ENCODE measurements around the gene SUMF1. TPM values are rescaled to one million over a fixed set of nuclear protein-coding genes. Genes with fewer than 3 reads are reported as not detected.

The SUMF1 gene
- total RNA-seq, 1 experiment from 2014 or later = 79.1 TPM

- no peaks in the 10 kb centered on the region for H3F3A ChIP-seq (ENCODE audit: low read length, unreplicated experiment)
- ATAC-seq (no peak), DNase-seq (no peak)
- no peak overlapping the region for H3K4me2 ChIP-seq (ENCODE audit: low read length)
- no peak overlapping the region for H3K9ac ChIP-seq (ENCODE audit: low read length)
- H3K9me3 ChIP-seq (ENCODE audit: low read length) = no peaks in the 10 kb centered on the region
- H4K20me1 ChIP-seq (ENCODE audit: low read length) = no peaks in the 10 kb centered on the region
- intact Hi-C loops (cut with micrococcal nuclease) = loop anchor here (2.0 kb wide), 1 partner anchor 57 kb away; no protein-coding TSS in a partner anchor
- BruUV-seq (replicated peaks) = no TSS peak
- ChIA-PET CTCF (interaction anchor here (0.7 to 1.0 kb wide), 2 partner anchors 54 to 113 kb away, joined by 3 to 11 read pairs; no protein-coding TSS in a partner anchor), POLR2A (ENCODE audit: unreplicated experiment) (no interaction called here)
- no peaks in the 10 kb centered on the region for H3K79me2 ChIP-seq (ENCODE audit: low read length)
- H3K9me2 ChIP-seq (replicated peaks; ENCODE audit: low read length) = no peaks in the 10 kb centered on the region
- H3K4me3 ChIP-seq (ENCODE audit: low read length) = no peak overlapping the region
- H3K36me3 ChIP-seq (ENCODE audit: low read depth, low read length) = no peaks in the 10 kb centered on the region
- H2AFZ ChIP-seq (ENCODE audit: low read length) = no peak overlapping the region
- no peaks in the 10 kb centered on the region for H3K4me1 ChIP-seq (ENCODE audit: insufficient read depth, low read length)
- no peaks in the 10 kb centered on the region for H3K27me3 ChIP-seq (ENCODE audit: low read length)
- TF ChIP-seq EZH2phosphoT487 (IDR thresholded peaks at IDR 0.05; ENCODE audit: borderline replicate concordance, low read length) (no peak), EZH2 (IDR thresholded peaks at IDR 0.05; ENCODE audit: low read length, unreplicated experiment) (no peak)
- TF ChIP-seq, protein P1, sequence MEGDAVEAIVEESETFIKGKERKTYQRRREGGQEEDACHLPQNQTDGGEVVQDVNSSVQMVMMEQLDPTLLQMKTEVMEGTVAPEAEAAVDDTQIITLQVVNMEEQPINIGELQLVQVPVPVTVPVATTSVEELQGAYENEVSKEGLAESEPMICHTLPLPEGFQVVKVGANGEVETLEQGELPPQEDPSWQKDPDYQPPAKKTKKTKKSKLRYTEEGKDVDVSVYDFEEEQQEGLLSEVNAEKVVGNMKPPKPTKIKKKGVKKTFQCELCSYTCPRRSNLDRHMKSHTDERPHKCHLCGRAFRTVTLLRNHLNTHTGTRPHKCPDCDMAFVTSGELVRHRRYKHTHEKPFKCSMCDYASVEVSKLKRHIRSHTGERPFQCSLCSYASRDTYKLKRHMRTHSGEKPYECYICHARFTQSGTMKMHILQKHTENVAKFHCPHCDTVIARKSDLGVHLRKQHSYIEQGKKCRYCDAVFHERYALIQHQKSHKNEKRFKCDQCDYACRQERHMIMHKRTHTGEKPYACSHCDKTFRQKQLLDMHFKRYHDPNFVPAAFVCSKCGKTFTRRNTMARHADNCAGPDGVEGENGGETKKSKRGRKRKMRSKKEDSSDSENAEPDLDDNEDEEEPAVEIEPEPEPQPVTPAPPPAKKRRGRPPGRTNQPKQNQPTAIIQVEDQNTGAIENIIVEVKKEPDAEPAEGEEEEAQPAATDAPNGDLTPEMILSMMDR (conservative IDR thresholded peaks at IDR 0.05; ENCODE audit: low read depth, low read length) = no peak
- H3K27ac ChIP-seq (ENCODE audit: low read length) = no peak overlapping the region
These were observed 107.1 kb downstream of the SUMF1 start for GRCh38 chr3:4359805-4360502.

DNA sequence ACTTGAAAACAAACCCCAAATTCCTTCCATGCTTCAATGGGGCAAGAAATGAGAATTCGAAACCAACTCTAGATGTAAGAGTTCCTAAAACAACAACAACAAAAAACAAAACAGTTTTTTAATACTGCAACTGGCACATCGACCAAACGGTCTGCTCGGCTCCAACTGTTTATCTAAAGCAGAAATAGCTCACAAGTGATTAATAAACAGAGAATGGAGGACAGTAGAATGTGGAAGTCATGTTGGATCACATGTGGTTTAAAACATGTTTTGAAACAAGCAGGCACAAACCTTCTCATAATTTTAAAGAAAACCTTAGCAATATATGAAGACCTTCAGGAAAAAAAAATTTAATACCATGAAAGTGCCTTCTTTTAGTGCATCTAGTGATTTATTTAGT lies 108.8 kb downstream of the SUMF1 start:
- Histone ChIP-seq H2AFZ (ENCODE audit: low read length) (no peak overlapping the region), H3K4me2 (ENCODE audit: low read length) (no peak overlapping the region), H3K4me3 (ENCODE audit: low read length) (no peak overlapping the region), H3K27ac (ENCODE audit: low read length) (no peak overlapping the region), H3K4me1 (ENCODE audit: insufficient read depth, low read length) (no peaks in the 10 kb centered on the region), H3K9me2 (replicated peaks; ENCODE audit: low read length) (no peaks in the 10 kb centered on the region), H3K36me3 (ENCODE audit: low read depth, low read length) (no peaks in the 10 kb centered on the region), H3K27me3 (ENCODE audit: low read length) (no peaks in the 10 kb centered on the region), H3F3A (ENCODE audit: low read length, unreplicated experiment) (no peaks in the 10 kb centered on the region), H3K9me3 (ENCODE audit: low read length) (no peaks in the 10 kb centered on the region), H4K20me1 (ENCODE audit: low read length) (no peaks in the 10 kb centered on the region), H3K9ac (ENCODE audit: low read length) (no peak overlapping the region), H3K79me2 (ENCODE audit: low read length) (no peaks in the 10 kb centered on the region)
- ChIA-PET POLR2A (ENCODE audit: unreplicated experiment) (no interaction called here), CTCF (interaction anchor here (0.6 kb wide), 1 partner anchor 26 kb away, joined by 3 read pairs; no protein-coding TSS in a partner anchor)
- no TSS peak for BruUV-seq (replicated peaks)
- intact Hi-C loops (cut with micrococcal nuclease) = no loop called here
- ATAC-seq = no peak
- no peak for DNase-seq
- TF ChIP-seq EZH2 (IDR thresholded peaks at IDR 0.05; ENCODE audit: low read length, unreplicated experiment) (no peak), EZH2phosphoT487 (IDR thresholded peaks at IDR 0.05; ENCODE audit: borderline replicate concordance, low read length) (no peak)
- TF ChIP-seq, protein P1 (conservative IDR thresholded peaks at IDR 0.05; ENCODE audit: low read depth, low read length) = no peak

Measured in PC-3 (cell line).